ENCODE results near the gene HNRNPDL. TPM values are rescaled to one million over a fixed set of nuclear protein-coding genes. Genes with fewer than 3 reads are reported as not detected.
A peak's percentile ranks its signal among the peaks of the same experiment; 100 is the strongest.
"Not testable (repeated sequence)": the region's sequence is repeated elsewhere in the genome, so short reads cannot be mapped to it uniquely, and the experiment has no call there.

The HNRNPDL gene
- total RNA-seq, 2 donors from 2014 or later = 226 to 248 TPM

DNA sequence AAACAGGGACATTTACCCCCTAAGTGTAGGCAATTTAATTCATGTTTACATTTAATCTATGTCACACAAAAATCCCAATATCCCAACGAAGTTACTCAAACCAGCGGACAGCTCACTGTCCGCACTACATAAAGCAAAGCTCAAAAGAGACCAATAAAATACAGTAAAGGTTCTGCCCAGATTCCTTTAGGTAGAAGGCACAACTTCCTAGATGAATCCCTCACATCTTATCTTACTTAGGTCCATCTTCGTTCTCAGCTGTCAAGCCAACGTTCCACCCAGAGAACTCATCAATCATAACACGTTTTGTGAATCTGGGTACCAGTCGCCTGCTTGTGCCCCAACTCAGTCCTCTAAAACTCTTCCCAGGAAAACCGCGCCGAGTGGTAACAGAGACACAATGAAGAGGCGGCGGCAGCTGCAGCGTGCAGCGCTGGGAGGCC, 1.7 kb downstream of the HNRNPDL start:
- no peak for ATAC-seq
- H3K27me3 Mint-ChIP-seq = no peaks in the 10 kb centered on the region
- no peaks in the 10 kb centered on the region for H3K9me3 Mint-ChIP-seq
- peak overlapping the region; percentile 90 to 99 for H3K27ac Mint-ChIP-seq
- no peak for DNase-seq (ENCODE audit: low spot score)
- peak overlapping the region; percentile 95 for H3K4me3 Mint-ChIP-seq
- peaks cover 59% of the 10 kb centered on the region for H3K36me3 Mint-ChIP-seq
- H3K4me1 Mint-ChIP-seq (ENCODE audit: low read depth in 2 of 2) = peaks cover 57 to 61% of the 10 kb centered on the region in 2 donors

GRCh38 chr4:82425478-82425877, 4.8 kb downstream of the HNRNPDL start:
- no peak overlapping the region for H3K27ac Mint-ChIP-seq

GRCh38 chr4:82423245-82424054, 6.8 kb downstream of the HNRNPDL start:
- peaks cover 48 to 52% of the 10 kb centered on the region in 2 donors for H3K4me1 Mint-ChIP-seq (ENCODE audit: low read depth in 2 of 2)
- H3K4me3 Mint-ChIP-seq = no peak overlapping the region
- H3K27ac Mint-ChIP-seq = peak overlapping the region; percentile 3 to 27
- peaks cover 0 to under 1% of the 10 kb centered on the region in 2 donors for H3K27me3 Mint-ChIP-seq
- peaks cover 53% of the 10 kb centered on the region for H3K36me3 Mint-ChIP-seq
- DNase-seq (ENCODE audit: low spot score) (no peak), ATAC-seq (no peak)
- H3K9me3 Mint-ChIP-seq = no peaks in the 10 kb centered on the region

More at GRCh38 chr4:82425478-82425877, 4.8 kb downstream of the HNRNPDL start:
- ATAC-seq = no peak
- H3K4me1 Mint-ChIP-seq (ENCODE audit: low read depth in 2 of 2) = peaks cover 53 to 60% of the 10 kb centered on the region in 2 donors
- no peaks in the 10 kb centered on the region for H3K27me3 Mint-ChIP-seq
- H3K4me3 Mint-ChIP-seq = peak overlapping the region; percentile 34
- H3K36me3 Mint-ChIP-seq = peaks cover 65% of the 10 kb centered on the region
- no peak for DNase-seq (ENCODE audit: low spot score)
- no peaks in the 10 kb centered on the region for H3K9me3 Mint-ChIP-seq

DNA sequence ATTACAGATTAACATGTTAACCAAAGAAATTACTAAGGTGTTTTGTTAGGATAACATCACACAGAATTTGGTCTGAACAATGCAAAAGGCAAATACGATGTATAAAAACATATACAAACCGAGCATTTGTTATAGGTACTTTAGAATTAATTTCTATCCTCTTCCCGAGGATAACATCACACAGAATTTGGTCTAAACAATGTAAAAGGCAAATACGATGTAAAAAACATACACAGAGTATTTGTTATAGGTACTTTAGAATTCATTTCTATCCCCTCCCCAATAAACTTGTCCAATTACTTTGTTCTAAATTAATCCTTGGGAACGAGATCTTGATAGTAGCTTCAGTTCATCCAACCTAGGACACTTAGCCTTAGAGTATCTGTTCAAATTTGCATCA, 7.6 kb downstream of the HNRNPDL start:
- H3K4me1 Mint-ChIP-seq (ENCODE audit: low read depth in 2 of 2) = peaks cover 40 to 43% of the 10 kb centered on the region in 2 donors
- no peaks in the 10 kb centered on the region for H3K9me3 Mint-ChIP-seq
- peaks cover 0 to 9% of the 10 kb centered on the region in 2 donors for H3K27me3 Mint-ChIP-seq
- DNase-seq (ENCODE audit: low spot score) (no peak), ATAC-seq (no peak)
- H3K4me3 Mint-ChIP-seq = no peak overlapping the region
- peaks cover 45% of the 10 kb centered on the region for H3K36me3 Mint-ChIP-seq
- H3K27ac Mint-ChIP-seq = peak overlapping the region in 1 of 2 donors; percentile 27

- peaks cover 39% of the 10 kb centered on the region for H3K36me3 Mint-ChIP-seq
- H3K4me3 Mint-ChIP-seq = no peak overlapping the region
- H3K27ac Mint-ChIP-seq = peak overlapping the region in 1 of 2 donors; percentile 12
- H3K27me3 Mint-ChIP-seq = peaks cover 0 to 9% of the 10 kb centered on the region in 2 donors
- H3K4me1 Mint-ChIP-seq (ENCODE audit: low read depth in 2 of 2) = peaks cover 33 to 37% of the 10 kb centered on the region in 2 donors
- ATAC-seq (peak in 1 of 2 donors; percentile 53), DNase-seq (ENCODE audit: low spot score) (no peak)
- no peaks in the 10 kb centered on the region for H3K9me3 Mint-ChIP-seq
Observed at GRCh38 chr4:82421796-82422560, 8.3 kb downstream of the HNRNPDL start.

DNA sequence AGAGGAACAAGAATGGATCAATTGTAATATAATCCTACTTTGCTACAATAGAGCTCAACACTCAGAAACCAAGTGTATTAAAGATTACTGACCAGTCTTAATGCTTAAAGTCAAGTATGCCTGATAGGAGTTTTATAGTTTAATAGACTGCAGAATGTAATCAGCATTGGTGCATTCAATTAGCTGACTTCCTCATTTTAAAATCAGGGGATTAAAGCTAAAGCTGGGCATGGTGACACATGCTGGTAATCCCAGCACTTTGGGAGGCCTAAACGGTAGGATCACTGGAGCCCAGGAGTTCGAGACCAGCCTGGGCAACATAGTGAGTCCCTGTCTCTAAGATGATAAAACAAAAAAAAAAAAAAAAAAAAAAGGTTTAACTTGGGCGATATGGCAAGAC, 10.8 kb downstream of the HNRNPDL start:
- Mint-ChIP-seq H3K27ac (no peak overlapping the region), H3K27me3 (peaks cover 2 to 9% of the 10 kb centered on the region in 2 donors), H3K4me1 (ENCODE audit: low read depth in 2 of 2) (peaks cover 18 to 27% of the 10 kb centered on the region in 2 donors), H3K4me3 (no peak overlapping the region), H3K36me3 (peaks cover 16% of the 10 kb centered on the region), H3K9me3 (no peaks in the 10 kb centered on the region)
- no peak for DNase-seq (ENCODE audit: low spot score)
- no peak for ATAC-seq

DNA sequence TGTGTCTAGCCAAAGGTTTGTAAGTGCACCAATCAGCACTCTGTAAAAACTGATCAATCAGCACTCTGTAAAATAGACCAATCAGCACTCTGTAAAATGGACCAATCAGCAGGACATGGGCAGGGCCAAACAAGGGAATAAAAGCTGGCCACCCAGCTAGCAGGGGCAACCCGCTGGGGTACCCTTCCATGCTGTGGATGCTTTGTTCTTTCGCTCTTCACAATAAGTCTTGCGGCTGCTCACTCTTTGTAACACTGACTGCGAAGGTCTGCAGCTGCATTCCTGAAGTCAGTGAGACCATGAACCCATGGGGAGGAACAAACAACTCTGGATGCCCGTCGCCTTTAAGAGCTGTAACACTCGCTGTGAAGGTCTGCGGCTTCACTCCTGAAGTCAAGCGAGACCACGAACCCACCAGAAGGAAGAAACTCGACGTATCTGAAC, 14.3 kb downstream of the HNRNPDL start:
- H3K4me1 Mint-ChIP-seq (ENCODE audit: low read depth in 2 of 2) = peaks cover 0 to 11% of the 10 kb centered on the region in 2 donors
- ATAC-seq = peak in 1 of 2 donors; percentile 43
- H3K36me3 Mint-ChIP-seq = no peaks in the 10 kb centered on the region
- DNase-seq (ENCODE audit: low spot score) = no peak
- no peaks in the 10 kb centered on the region for H3K9me3 Mint-ChIP-seq
- no peak overlapping the region for H3K4me3 Mint-ChIP-seq
- H3K27me3 Mint-ChIP-seq = peaks cover 2 to 9% of the 10 kb centered on the region in 2 donors
- peak overlapping the region in 1 of 2 donors; percentile 31 for H3K27ac Mint-ChIP-seq

GRCh38 chr4:82415061-82415460, 15.2 kb downstream of the HNRNPDL start:
- H3K9me3 Mint-ChIP-seq; DNase-seq (ENCODE audit: low spot score); H3K27ac Mint-ChIP-seq; H3K36me3 Mint-ChIP-seq; H3K4me3 Mint-ChIP-seq; H3K27me3 Mint-ChIP-seq; ATAC-seq: not testable (repeated sequence)
- peaks cover 0 to 11% of the 10 kb centered on the region in 2 donors for H3K4me1 Mint-ChIP-seq (ENCODE audit: low read depth in 2 of 2)

DNA sequence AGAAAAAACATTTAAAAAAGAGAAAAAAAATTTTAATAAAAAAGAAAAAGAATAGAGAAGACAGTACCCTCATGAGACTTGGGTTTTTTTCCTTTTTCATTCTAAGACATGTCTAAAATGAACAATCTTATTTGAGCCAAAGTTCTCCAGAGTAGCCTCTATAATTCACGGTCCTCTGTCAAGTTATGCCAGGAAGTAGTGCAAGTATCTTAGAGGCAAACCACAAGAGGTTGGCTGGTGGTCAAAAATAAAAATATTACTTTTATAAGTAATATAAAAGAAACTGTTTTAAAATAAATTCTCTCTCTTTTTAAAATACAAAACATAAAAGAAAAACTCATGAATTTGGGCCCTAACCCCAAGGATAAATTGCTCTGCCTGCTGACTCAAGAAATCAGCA, 26.5 kb downstream of the HNRNPDL start:
- Mint-ChIP-seq H3K27ac (no peak overlapping the region), H3K4me1 (ENCODE audit: low read depth in 2 of 2) (no peaks in the 10 kb centered on the region), H3K27me3 (peaks cover 11 to 15% of the 10 kb centered on the region in 2 donors)

GRCh38 chr4:82402196-82402775, 28.0 kb downstream of the HNRNPDL start:
- Mint-ChIP-seq H3K4me1 (ENCODE audit: low read depth in 2 of 2) (no peaks in the 10 kb centered on the region), H3K27ac (no peak overlapping the region), H3K9me3 (no peaks in the 10 kb centered on the region), H3K36me3 (no peaks in the 10 kb centered on the region), H3K27me3 (peaks cover 11 to 15% of the 10 kb centered on the region in 2 donors), H3K4me3 (no peak overlapping the region)
- no peak for ATAC-seq
- DNase-seq (ENCODE audit: low spot score) = no peak

More for the DNA sequence above, 26.5 kb downstream of the HNRNPDL start:
- no peak for ATAC-seq
- DNase-seq (ENCODE audit: low spot score) = no peak
- no peaks in the 10 kb centered on the region for H3K36me3 Mint-ChIP-seq
- no peak overlapping the region for H3K4me3 Mint-ChIP-seq
- no peaks in the 10 kb centered on the region for H3K9me3 Mint-ChIP-seq

DNA sequence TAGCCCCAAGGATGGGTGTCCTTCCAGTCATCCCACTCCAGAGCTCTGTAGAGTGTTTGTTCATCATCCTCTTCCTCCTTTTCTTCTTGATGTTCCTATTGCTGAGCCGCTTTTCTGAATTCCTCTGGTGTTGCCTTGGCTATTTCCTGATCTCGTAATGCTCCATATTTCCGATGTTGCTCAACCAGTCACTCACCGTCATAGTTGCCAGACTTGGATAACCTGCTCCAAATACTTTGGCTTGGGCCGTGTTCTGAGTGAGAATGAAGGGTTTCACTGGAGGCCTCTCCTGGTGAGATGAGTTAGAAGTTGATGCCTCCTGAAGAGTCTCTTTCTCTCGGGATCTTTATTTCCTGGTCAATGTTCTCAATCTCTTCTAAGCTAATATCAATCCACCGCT, 28.7 kb downstream of the HNRNPDL start:
- Mint-ChIP-seq H3K27ac (no peak overlapping the region), H3K4me3 (no peak overlapping the region), H3K27me3 (peaks cover 11 to 15% of the 10 kb centered on the region in 2 donors), H3K4me1 (ENCODE audit: low read depth in 2 of 2) (no peaks in the 10 kb centered on the region), H3K9me3 (no peaks in the 10 kb centered on the region), H3K36me3 (no peaks in the 10 kb centered on the region)
- ATAC-seq (no peak), DNase-seq (ENCODE audit: low spot score) (no peak)

- H3K27ac Mint-ChIP-seq = no peak overlapping the region
- no peak for ATAC-seq
- peaks cover 11 to 12% of the 10 kb centered on the region in 2 donors for H3K27me3 Mint-ChIP-seq
- no peaks in the 10 kb centered on the region for H3K4me1 Mint-ChIP-seq (ENCODE audit: low read depth in 2 of 2)
- H3K4me3 Mint-ChIP-seq = no peak overlapping the region
- no peaks in the 10 kb centered on the region for H3K9me3 Mint-ChIP-seq
- H3K36me3 Mint-ChIP-seq = no peaks in the 10 kb centered on the region
- no peak for DNase-seq (ENCODE audit: low spot score)
Observed at GRCh38 chr4:82398263-82398662, 32.0 kb downstream of the HNRNPDL start.

GRCh38 chr4:82397527-82397926, 32.7 kb downstream of the HNRNPDL start:
- ATAC-seq (no peak), DNase-seq (ENCODE audit: low spot score) (no peak)
- Mint-ChIP-seq H3K4me1 (ENCODE audit: low read depth in 2 of 2) (no peaks in the 10 kb centered on the region), H3K27me3 (peaks cover 11 to 12% of the 10 kb centered on the region in 2 donors), H3K9me3 (no peaks in the 10 kb centered on the region), H3K27ac (no peak overlapping the region), H3K36me3 (no peaks in the 10 kb centered on the region), H3K4me3 (no peak overlapping the region)

Measured in natural killer cell treated with Interleukin-12 subunit alpha and Interleukin-12 subunit beta and Interleukin-15 and Interleukin-18, amount 100 ng/mL, for 72 hours (primary cell).